Osteoblast (primary cell): ENCODE measurements around the gene AHNAK. TPM values are rescaled to one million over a fixed set of nuclear protein-coding genes. Genes with fewer than 3 reads are reported as not detected.
A peak's percentile ranks its signal among the peaks of the same experiment; 100 is the strongest.

Experiments
- DNase-seq: peaks from one replicate; pipeline ENCODE4 v3.0.0; 2011; ENCODE audit warnings: low spot score, mixed read lengths; ENCODE audit not compliant: insufficient read length; ENCODE audit errors: missing footprints
- H2AFZ ChIP-seq: 2 replicates; pipeline ENCODE4 v1.6.0; 2011; ENCODE audit warnings: mild to moderate bottlenecking, low read length
- H3K27ac ChIP-seq: 2 replicates; pipeline ENCODE4 v1.5.1; 2011; ENCODE audit warnings: mild to moderate bottlenecking, low read depth, low read length, moderate library complexity
- H3K27me3 ChIP-seq: 2 replicates; pipeline ENCODE4 v1.6.0; 2012; ENCODE audit warnings: mild to moderate bottlenecking, control low read depth, inconsistent platforms, low read length, moderate library complexity; ENCODE audit not compliant: insufficient read depth
- H3K36me3 ChIP-seq: 2 replicates; pipeline ENCODE4 v1.5.1; 2011; ENCODE audit warnings: mild to moderate bottlenecking, low read length, control low read depth, moderate library complexity; ENCODE audit not compliant: insufficient read depth
- H3K4me1 ChIP-seq: 2 replicates; pipeline ENCODE4 v1.5.1; 2011; ENCODE audit warnings: mild to moderate bottlenecking, low read length, control low read depth, moderate library complexity; ENCODE audit not compliant: insufficient read depth
- H3K4me2 ChIP-seq: 2 replicates; pipeline ENCODE4 v1.6.0; 2011; ENCODE audit warnings: mild to moderate bottlenecking, low read length; ENCODE audit not compliant: insufficient read depth
- H3K4me3 ChIP-seq: fragments of 200-600 bp; sonication (generic); 3 replicates; pipeline ENCODE4 v1.5.1; 2012; ENCODE audit warnings: mild to moderate bottlenecking, low read length, inconsistent platforms; ENCODE audit not compliant: insufficient read depth
- H3K79me2 ChIP-seq: 2 replicates; pipeline ENCODE4 v1.6.0; 2012; ENCODE audit warnings: mild to moderate bottlenecking, low read length, control low read depth, inconsistent platforms; ENCODE audit not compliant: insufficient read depth
- H3K9me3 ChIP-seq: 2 replicates; pipeline ENCODE4 v1.5.1; 2011; ENCODE audit warnings: low read depth, low read length, control low read depth
- H4K20me1 ChIP-seq: 2 replicates; pipeline ENCODE4 v1.6.0; 2012; ENCODE audit warnings: mild to moderate bottlenecking, low read length, control low read depth; ENCODE audit not compliant: insufficient read depth
- total RNA-seq: library from RNA; depleted of rRNA; stranded (reverse); fragments of >200 nt; gene quantifications from 2 replicates; pipeline ENCODE4 v1.2.3, GENCODE V29; 2012
- TF ChIP-seq, protein P1 (sequence below): IDR thresholded peaks from 2 replicates; pipeline ENCODE4 v1.5.1; 2011; ENCODE audit warnings: mild to moderate bottlenecking, low read depth, low read length, moderate library complexity; ENCODE audit errors: extremely low read depth

AHNAK gene
- total RNA-seq, 1 donor = 720 TPM

DNA sequence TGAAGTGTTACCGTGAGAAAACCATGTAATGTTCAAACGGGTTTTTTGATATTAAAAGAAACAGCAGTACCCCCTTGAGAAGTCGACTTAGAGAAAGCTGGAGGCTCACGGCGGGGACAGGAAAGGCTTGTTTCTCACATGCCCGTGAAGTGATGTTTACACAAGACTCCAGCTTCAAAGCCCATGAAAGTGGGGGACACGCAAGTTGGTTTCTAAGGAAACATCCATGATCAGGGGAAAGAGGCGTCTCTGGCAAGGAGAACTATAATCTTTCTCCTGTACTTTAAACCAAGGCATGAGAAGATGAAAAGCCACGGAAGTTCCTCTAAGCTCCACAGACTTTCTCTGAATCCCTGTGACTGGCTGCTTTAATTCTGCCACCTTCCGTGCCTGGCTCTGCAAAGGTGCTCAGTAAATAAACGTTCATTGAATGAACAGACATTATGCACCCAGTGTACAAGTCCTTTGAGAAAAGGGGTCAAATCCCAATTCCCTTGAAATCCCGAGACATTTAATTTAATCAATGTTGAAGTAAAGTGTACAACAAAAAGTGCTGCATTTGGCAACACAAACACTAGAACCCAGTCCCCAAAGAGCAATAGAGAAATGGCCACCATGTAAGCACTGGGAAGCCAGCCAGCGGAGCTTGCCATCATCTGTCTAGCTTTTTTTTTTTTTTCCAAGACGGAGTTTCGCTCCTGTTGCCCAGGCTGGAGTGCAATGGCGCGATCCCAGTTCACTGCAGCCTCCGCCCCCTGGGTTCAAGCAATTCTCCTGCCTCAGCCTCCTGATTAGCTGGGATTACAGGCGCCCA lies 58.7 kb downstream of the AHNAK start:
- Histone ChIP-seq H3K79me2 (no peaks in the 10 kb centered on the region), H2AFZ (peak overlapping the region; percentile 78), H3K9me3 (no peaks in the 10 kb centered on the region), H3K36me3 (no peaks in the 10 kb centered on the region), H3K4me2 (peak overlapping the region; percentile 32), H3K4me3 (no peak overlapping the region), H4K20me1 (no peaks in the 10 kb centered on the region), H3K4me1 (peaks cover 15% of the 10 kb centered on the region), H3K27me3 (no peaks in the 10 kb centered on the region), H3K27ac (no peak overlapping the region)
- peak; percentile 63 for DNase-seq
- TF ChIP-seq, protein P1, sequence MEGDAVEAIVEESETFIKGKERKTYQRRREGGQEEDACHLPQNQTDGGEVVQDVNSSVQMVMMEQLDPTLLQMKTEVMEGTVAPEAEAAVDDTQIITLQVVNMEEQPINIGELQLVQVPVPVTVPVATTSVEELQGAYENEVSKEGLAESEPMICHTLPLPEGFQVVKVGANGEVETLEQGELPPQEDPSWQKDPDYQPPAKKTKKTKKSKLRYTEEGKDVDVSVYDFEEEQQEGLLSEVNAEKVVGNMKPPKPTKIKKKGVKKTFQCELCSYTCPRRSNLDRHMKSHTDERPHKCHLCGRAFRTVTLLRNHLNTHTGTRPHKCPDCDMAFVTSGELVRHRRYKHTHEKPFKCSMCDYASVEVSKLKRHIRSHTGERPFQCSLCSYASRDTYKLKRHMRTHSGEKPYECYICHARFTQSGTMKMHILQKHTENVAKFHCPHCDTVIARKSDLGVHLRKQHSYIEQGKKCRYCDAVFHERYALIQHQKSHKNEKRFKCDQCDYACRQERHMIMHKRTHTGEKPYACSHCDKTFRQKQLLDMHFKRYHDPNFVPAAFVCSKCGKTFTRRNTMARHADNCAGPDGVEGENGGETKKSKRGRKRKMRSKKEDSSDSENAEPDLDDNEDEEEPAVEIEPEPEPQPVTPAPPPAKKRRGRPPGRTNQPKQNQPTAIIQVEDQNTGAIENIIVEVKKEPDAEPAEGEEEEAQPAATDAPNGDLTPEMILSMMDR = no peak

DNA sequence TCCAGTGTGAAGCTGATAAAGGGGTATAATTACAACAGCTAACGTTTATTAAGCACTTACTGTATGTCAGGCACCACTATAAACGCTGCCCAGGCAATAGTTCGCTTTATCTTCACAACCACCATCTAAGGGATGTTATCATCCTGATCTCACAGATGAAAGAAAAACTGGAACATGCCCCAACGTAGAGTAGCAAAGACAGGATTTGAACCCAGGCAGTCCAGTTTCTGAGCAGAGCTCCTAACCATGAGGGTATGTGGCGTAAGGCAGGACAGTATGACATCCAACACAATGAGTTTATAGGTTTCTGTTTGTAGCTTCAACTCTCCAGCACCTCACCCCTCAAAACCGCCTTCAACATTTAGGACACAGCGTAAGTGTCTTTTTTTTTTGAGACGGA lies 59.5 kb downstream of the AHNAK start:
- H3K4me1 ChIP-seq = peaks cover 15% of the 10 kb centered on the region
- H3K27ac ChIP-seq = no peak overlapping the region
- TF ChIP-seq, protein P1 = no peak
- H2AFZ ChIP-seq = no peak overlapping the region
- H4K20me1 ChIP-seq = no peaks in the 10 kb centered on the region
- DNase-seq = no peak
- H3K36me3 ChIP-seq = no peaks in the 10 kb centered on the region
- H3K27me3 ChIP-seq = no peaks in the 10 kb centered on the region
- H3K9me3 ChIP-seq = no peaks in the 10 kb centered on the region
- no peak overlapping the region for H3K4me3 ChIP-seq
- H3K4me2 ChIP-seq = no peak overlapping the region
- H3K79me2 ChIP-seq = no peaks in the 10 kb centered on the region

DNA sequence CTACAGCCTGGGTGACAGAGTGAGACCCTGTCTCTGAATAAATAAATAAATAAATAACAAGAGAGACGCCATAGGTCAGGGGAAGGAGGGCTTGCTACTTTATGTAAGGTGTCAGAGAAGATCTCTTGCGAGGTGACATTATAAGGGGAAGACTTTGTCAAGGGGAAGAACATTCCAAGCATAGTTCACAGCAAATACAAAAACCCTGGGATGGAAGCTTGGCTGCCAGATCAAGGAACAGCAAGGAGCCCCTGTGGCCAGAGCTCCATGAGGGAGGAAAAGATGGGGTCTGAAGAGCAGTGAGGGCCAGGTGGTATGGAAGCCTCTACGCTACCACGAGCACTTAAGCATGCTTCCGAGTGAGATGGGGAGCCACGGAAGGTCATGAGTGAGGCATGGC lies 62.3 kb downstream of the AHNAK start:
- H3K27ac ChIP-seq = no peak overlapping the region
- TF ChIP-seq, protein P1 = no peak
- H3K79me2 ChIP-seq = no peaks in the 10 kb centered on the region
- H4K20me1 ChIP-seq = no peaks in the 10 kb centered on the region
- H2AFZ ChIP-seq = no peak overlapping the region
- H3K4me3 ChIP-seq = no peak overlapping the region
- peaks cover 21% of the 10 kb centered on the region for H3K4me1 ChIP-seq
- DNase-seq = no peak
- H3K9me3 ChIP-seq = no peaks in the 10 kb centered on the region
- H3K4me2 ChIP-seq = no peak overlapping the region
- no peaks in the 10 kb centered on the region for H3K36me3 ChIP-seq
- no peaks in the 10 kb centered on the region for H3K27me3 ChIP-seq

DNA sequence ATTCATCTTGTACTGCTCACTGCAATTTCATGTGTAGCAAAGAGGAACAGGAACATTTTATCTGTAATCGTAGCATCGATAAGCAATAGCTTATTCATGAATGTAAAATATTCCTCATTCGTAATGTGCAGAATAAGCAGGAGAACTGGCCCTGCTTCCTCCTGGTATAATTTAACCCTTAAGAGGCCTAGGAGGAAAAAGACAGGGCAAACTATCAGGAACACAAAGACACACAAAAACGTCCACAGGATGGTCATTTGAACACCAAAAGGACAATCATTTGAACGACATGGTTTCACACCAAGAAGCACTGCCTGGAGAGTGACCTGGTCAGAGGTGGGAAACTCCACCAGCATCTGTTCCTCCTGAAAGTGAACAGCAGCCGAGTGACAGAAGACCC lies 63.9 kb downstream of the AHNAK start:
- Histone ChIP-seq H3K4me3 (no peak overlapping the region), H3K27ac (no peak overlapping the region), H3K9me3 (no peaks in the 10 kb centered on the region), H3K79me2 (no peaks in the 10 kb centered on the region), H3K4me1 (peaks cover 12% of the 10 kb centered on the region), H4K20me1 (no peaks in the 10 kb centered on the region), H2AFZ (no peak overlapping the region), H3K27me3 (no peaks in the 10 kb centered on the region), H3K36me3 (no peaks in the 10 kb centered on the region), H3K4me2 (no peak overlapping the region)
- DNase-seq = peak; percentile 54
- TF ChIP-seq, protein P1 = no peak
